ENCODE measurements around the gene KBTBD13. TPM values are rescaled to one million over a fixed set of nuclear protein-coding genes. Genes with fewer than 3 reads are reported as not detected.

KBTBD13 gene
- polyA plus RNA-seq, 1 donor (not counting 4 experiments of a cell fraction or from before 2014, with no cell fraction given), result not detected

- Histone ChIP-seq H3K4me2 (ENCODE audit: control insufficient read depth, extremely low read depth, insufficient read depth, low read depth, low read length) (no peak overlapping the region), H3K27me3 (ENCODE audit: control insufficient read depth, extremely low read depth, insufficient read depth, low read length) (no peaks in the 10 kb centered on the region), H3K79me2 (ENCODE audit: control insufficient read depth, insufficient read depth, low read length) (no peaks in the 10 kb centered on the region), H4K20me1 (ENCODE audit: control insufficient read depth, extremely low read depth, insufficient read depth, low read length) (no peaks in the 10 kb centered on the region), H3K4me3 (ENCODE audit: control insufficient read depth in 2 of 3, extremely low read depth in 1 of 3, insufficient read depth in 2 of 3, low read depth in 1 of 3, low read length in 3 of 3) (no peak overlapping the region), H3K9me3 (ENCODE audit: control insufficient read depth, low read depth, low read length) (no peaks in the 10 kb centered on the region), H3K4me1 (ENCODE audit: control insufficient read depth, extremely low read depth, insufficient read depth, low read length) (no peaks in the 10 kb centered on the region), H3K36me3 (ENCODE audit: control insufficient read depth in 2 of 2, extremely low read depth in 1 of 2, insufficient read depth in 2 of 2, low read length in 2 of 2) (peaks cover 12 to 13% of the 10 kb centered on the region in 2 experiments), H3K9ac (ENCODE audit: control insufficient read depth, extremely low read depth, insufficient read depth, low read length) (no peak overlapping the region), H2AFZ (ENCODE audit: control insufficient read depth, low read length) (no peak overlapping the region), H3K9me1 (ENCODE audit: control insufficient read depth, extremely low read depth, insufficient read depth, low read length) (no peaks in the 10 kb centered on the region), H3K27ac (ENCODE audit: control insufficient read depth, insufficient read depth, low read length) (no peak overlapping the region)
- FAIRE-seq (no peak), DNase-seq (ENCODE audit: low read depth, low spot score) (no peak)
- dilution Hi-C loops (cut with MboI; ENCODE audit: extremely low pct_ligation_motif_present, low sequenced_read_pairs), result no loop called here
- no peak for TF ChIP-seq CTCF (optimal IDR thresholded peaks at IDR 0.05 in 1 of 3, IDR thresholded peaks at IDR 0.05 in 1 of 3, conservative IDR thresholded peaks at IDR 0.05 in 1 of 3; ENCODE audit: extremely low read depth in 1 of 3, insufficient read depth in 2 of 3, low read length in 3 of 3)
- TF ChIP-seq EZH2 (IDR thresholded peaks at IDR 0.05; ENCODE audit: low read length), result no peak
These were observed 34.2 kb downstream of the KBTBD13 start for GRCh38 chr15:65110676-65111292.

GRCh38 chr15:65115086-65115485, 38.5 kb downstream of the KBTBD13 start, which contains the start of gene UBAP1L:
TSS of gene UBAP1L (minus strand) at chr15:65115200. CDS start at chr15:65106215, 8,985 bp downstream.
- Histone ChIP-seq H4K20me1 (ENCODE audit: control insufficient read depth, extremely low read depth, insufficient read depth, low read length) (no peaks in the 10 kb centered on the region), H3K9me1 (ENCODE audit: control insufficient read depth, extremely low read depth, insufficient read depth, low read length) (no peaks in the 10 kb centered on the region), H3K9ac (ENCODE audit: control insufficient read depth, extremely low read depth, insufficient read depth, low read length) (no peak within 1 kb of the TSS), H3K9me3 (ENCODE audit: control insufficient read depth, low read depth, low read length) (no peaks in the 10 kb centered on the region), H3K4me1 (ENCODE audit: control insufficient read depth, extremely low read depth, insufficient read depth, low read length) (no peaks in the 10 kb centered on the region), H2AFZ (ENCODE audit: control insufficient read depth, low read length) (no peak within 1 kb of the TSS), H3K27me3 (ENCODE audit: control insufficient read depth, extremely low read depth, insufficient read depth, low read length) (no peaks in the 10 kb centered on the region), H3K79me2 (ENCODE audit: control insufficient read depth, insufficient read depth, low read length) (no peaks in the 10 kb centered on the region), H3K4me2 (ENCODE audit: control insufficient read depth, extremely low read depth, insufficient read depth, low read depth, low read length) (no peak within 1 kb of the TSS), H3K27ac (ENCODE audit: control insufficient read depth, insufficient read depth, low read length) (no peak within 1 kb of the TSS), H3K36me3 (ENCODE audit: control insufficient read depth in 2 of 2, extremely low read depth in 1 of 2, insufficient read depth in 2 of 2, low read length in 2 of 2) (peaks cover 19 to 27% of the 10 kb centered on the region in 2 experiments), H3K4me3 (ENCODE audit: control insufficient read depth in 2 of 3, extremely low read depth in 1 of 3, insufficient read depth in 2 of 3, low read depth in 1 of 3, low read length in 3 of 3) (no peak within 1 kb of the TSS)
- no peak for DNase-seq (ENCODE audit: low read depth, low spot score)
- dilution Hi-C loops (cut with MboI; ENCODE audit: extremely low pct_ligation_motif_present, low sequenced_read_pairs), result no loop called here
- no peak for TF ChIP-seq EZH2 (IDR thresholded peaks at IDR 0.05; ENCODE audit: low read length)
- TF ChIP-seq CTCF (optimal IDR thresholded peaks at IDR 0.05 in 1 of 3, IDR thresholded peaks at IDR 0.05 in 1 of 3, conservative IDR thresholded peaks at IDR 0.05 in 1 of 3; ENCODE audit: extremely low read depth in 1 of 3, insufficient read depth in 2 of 3, low read length in 3 of 3), result no peak
- no peak for FAIRE-seq

Data from keratinocyte (primary cell).